Measurements from ENCODE around the gene POLE. TPM values are rescaled to one million over a fixed set of nuclear protein-coding genes. Genes with fewer than 3 reads are reported as not detected.

Gene POLE
- total RNA-seq, 1 donor from 2014 or later: 32.9 TPM

DNA sequence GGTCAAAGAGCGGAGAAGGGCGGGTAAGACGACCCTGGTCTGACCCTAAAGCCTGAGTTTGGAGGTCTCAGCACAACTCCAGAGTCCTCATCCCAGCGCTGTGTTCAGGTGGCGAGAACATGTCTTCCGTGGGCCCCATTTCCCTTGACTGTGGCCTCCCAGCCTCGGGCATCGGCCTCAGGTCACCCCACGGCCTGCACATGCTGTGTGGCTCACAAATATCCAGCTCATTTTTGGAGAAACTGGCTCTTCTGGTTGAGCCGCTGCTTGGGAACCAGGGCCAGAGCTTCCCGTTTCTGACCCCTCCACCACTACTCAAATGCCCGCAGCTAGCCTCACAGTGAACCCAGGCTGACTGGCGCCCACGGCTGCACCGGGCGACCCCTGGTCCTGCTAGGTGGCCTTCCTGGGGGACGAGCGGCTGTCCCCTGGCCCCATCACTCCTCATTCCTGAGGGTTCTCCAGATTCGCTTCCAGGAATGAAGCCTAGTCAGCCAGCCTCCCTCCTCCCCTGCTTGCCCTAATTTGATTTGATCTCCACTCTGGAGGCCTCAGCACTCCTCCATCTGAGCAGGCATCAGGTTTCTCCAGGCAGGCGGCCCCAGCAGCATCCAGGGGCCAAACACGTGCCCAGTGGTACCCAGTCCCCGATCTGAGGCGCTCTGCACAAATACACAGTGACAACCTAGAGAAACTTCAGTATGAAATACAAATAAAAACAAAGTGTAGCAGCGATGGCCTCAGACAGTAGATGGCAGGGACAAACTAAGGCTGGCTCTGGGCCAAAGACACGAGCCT is 63.9 kb downstream of the POLE start:
- Histone ChIP-seq H3K9me3 (ENCODE audit: control insufficient read depth in 3 of 3, low read length in 3 of 3) (no peaks in the 10 kb centered on the region), H3K27ac (ENCODE audit: low read depth, low read length) (no peak overlapping the region), H3K9ac (ENCODE audit: low read depth in 1 of 3, low read length in 3 of 3) (no peak overlapping the region), H3K27me3 (ENCODE audit: control insufficient read depth in 3 of 3, insufficient read depth in 3 of 3, low read length in 3 of 3) (peaks cover 9 to 18% (median 15%) of the 10 kb centered on the region in 3 donors), H3K36me3 (ENCODE audit: control insufficient read depth in 3 of 3, insufficient read depth in 3 of 3, low read length in 3 of 3) (peaks cover 15 to 18% (median 16%) of the 10 kb centered on the region in 3 donors), H3K4me1 (ENCODE audit: control insufficient read depth in 3 of 3, insufficient read depth in 3 of 3, low read length in 3 of 3) (peaks cover 3 to 14% (median 9%) of the 10 kb centered on the region in 3 donors), H3K4me3 (ENCODE audit: low read length in 3 of 3) (no peak overlapping the region)

DNA sequence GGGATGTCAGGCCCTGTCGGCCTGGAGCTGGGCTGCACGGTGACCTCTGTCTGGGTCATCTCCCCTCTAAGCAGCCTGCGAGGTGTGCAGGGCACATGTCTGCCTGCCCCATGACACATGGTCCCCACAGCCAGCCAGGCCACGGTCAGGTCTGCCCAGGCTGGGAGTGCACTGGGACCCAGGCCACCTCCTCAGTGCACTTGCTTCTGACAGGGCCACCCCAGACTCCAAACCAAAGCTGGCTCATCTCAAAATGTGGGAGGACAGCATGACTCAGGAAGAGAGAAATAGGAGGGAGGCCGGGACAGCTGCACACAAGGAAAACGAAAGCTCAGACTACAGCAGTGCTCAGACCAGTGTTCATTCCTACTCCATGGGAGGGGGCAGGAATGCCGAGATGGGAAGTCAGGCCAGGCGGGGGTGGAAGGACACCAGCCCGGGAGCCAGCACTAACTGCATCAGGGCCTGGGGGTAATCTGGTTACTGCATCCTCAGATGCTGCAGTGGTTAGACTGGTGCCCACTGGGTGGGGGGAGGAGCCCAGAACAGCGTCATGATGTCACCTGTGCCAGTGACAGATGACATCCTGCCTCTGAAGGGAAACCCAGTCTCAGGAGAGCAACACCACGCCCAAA is 64.6 kb downstream of the POLE start:
- peaks cover 0 to 2% (median 0%) of the 10 kb centered on the region in 3 donors for H3K9me3 ChIP-seq (ENCODE audit: control insufficient read depth in 3 of 3, low read length in 3 of 3)
- peaks cover 15 to 18% (median 16%) of the 10 kb centered on the region in 3 donors for H3K36me3 ChIP-seq (ENCODE audit: control insufficient read depth in 3 of 3, insufficient read depth in 3 of 3, low read length in 3 of 3)
- peaks cover 3 to 14% (median 9%) of the 10 kb centered on the region in 3 donors for H3K4me1 ChIP-seq (ENCODE audit: control insufficient read depth in 3 of 3, insufficient read depth in 3 of 3, low read length in 3 of 3)
- H3K27ac ChIP-seq (ENCODE audit: low read depth, low read length): no peak overlapping the region
- H3K4me3 ChIP-seq (ENCODE audit: low read length in 3 of 3): peak overlapping the region in 1 of 3 donors; percentile 23
- peak overlapping the region in 1 of 3 donors; percentile 25 for H3K9ac ChIP-seq (ENCODE audit: low read depth in 1 of 3, low read length in 3 of 3)
- peaks cover 16 to 25% (median 22%) of the 10 kb centered on the region in 3 donors for H3K27me3 ChIP-seq (ENCODE audit: control insufficient read depth in 3 of 3, insufficient read depth in 3 of 3, low read length in 3 of 3)

DNA sequence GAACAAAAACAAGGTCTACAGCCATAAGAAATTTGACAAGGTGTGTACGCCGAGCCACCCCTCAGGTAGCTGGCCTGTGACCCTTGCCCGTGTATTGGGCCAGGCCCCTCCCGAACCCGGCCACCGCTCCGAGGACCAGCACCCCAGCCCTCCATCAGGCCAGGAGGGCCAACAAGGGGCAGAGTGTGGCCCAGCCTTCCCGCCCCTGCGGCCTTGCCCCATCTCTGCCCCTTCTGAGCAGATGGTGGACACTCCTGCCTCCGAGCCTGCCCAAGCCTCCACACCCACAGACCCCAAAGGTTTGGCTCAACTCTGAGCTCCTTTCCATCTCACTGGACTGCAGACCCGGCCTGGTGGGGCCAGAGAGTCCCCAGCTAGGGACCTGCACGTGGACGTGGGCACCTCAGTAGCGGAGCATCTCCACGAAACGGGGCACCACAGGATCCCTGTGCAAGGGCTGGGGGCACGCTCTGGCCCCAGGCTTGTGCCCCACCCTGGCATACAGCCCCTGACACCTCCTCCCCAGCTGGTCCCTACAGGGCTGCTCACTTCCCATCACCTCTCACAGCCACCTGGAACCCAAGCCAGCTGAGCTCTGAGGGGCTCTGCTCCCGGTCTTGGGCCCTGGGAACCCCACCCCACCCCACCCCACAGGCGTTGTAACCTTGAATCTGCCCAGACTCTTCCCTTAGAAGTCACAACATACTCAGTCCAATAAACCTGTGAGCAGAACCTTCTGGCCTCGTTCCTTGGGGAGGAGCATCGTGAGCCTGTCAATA is 65.3 kb downstream of the POLE start:
- Histone ChIP-seq H3K27me3 (ENCODE audit: control insufficient read depth in 3 of 3, insufficient read depth in 3 of 3, low read length in 3 of 3) (peaks cover 23 to 31% (median 27%) of the 10 kb centered on the region in 3 donors), H3K9me3 (ENCODE audit: control insufficient read depth in 3 of 3, low read length in 3 of 3) (peaks cover under 1 to 8% (median 3%) of the 10 kb centered on the region in 3 donors), H3K27ac (ENCODE audit: low read depth, low read length) (no peak overlapping the region), H3K9ac (ENCODE audit: low read depth in 1 of 3, low read length in 3 of 3) (no peak overlapping the region), H3K4me1 (ENCODE audit: control insufficient read depth in 3 of 3, insufficient read depth in 3 of 3, low read length in 3 of 3) (peaks cover 3 to 14% (median 9%) of the 10 kb centered on the region in 3 donors), H3K4me3 (ENCODE audit: low read length in 3 of 3) (peak overlapping the region in 1 of 3 donors; percentile 23), H3K36me3 (ENCODE audit: control insufficient read depth in 3 of 3, insufficient read depth in 3 of 3, low read length in 3 of 3) (peaks cover 15 to 18% (median 16%) of the 10 kb centered on the region in 3 donors)

DNA sequence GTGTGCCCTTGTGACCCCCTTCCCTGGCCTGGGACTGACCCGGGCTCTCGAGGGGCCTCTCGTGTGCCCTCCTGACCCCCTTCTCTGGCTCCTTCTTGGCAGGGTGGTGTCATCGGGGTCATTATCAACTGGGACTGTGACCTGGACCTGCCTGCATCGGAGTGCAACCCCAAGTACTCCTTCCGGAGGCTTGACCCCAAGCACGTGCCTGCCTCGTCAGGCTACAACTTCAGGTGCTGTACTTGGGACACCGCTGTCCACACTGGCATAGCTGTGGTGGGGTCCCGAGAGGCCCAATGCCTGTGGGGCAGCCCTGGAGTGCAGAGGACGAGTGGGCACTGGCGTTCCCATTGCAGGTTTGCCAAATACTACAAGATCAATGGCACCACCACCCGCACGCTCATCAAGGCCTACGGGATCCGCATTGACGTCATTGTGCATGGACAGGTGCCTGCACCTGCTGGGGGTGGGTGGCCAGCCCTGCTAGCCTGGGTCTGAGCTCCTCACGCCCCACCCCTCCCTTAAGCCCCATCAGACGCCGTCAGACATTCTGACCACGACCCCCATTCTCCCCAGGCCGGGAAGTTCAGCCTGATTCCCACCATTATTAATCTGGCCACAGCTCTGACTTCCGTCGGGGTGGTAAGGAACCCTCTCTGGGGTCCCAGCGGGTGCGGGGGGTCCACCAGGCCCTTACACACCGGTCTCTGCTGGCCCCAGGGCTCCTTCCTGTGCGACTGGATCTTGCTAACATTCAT is 66.1 kb downstream of the POLE start:
- H3K9ac ChIP-seq (ENCODE audit: low read depth in 1 of 3, low read length in 3 of 3): no peak overlapping the region
- H3K27ac ChIP-seq (ENCODE audit: low read depth, low read length): no peak overlapping the region
- peaks cover 3 to 10% (median 3%) of the 10 kb centered on the region in 3 donors for H3K9me3 ChIP-seq (ENCODE audit: control insufficient read depth in 3 of 3, low read length in 3 of 3)
- H3K4me1 ChIP-seq (ENCODE audit: control insufficient read depth in 3 of 3, insufficient read depth in 3 of 3, low read length in 3 of 3): peaks cover 3 to 14% (median 9%) of the 10 kb centered on the region in 3 donors
- H3K36me3 ChIP-seq (ENCODE audit: control insufficient read depth in 3 of 3, insufficient read depth in 3 of 3, low read length in 3 of 3): peaks cover 15 to 17% (median 16%) of the 10 kb centered on the region in 3 donors
- H3K27me3 ChIP-seq (ENCODE audit: control insufficient read depth in 3 of 3, insufficient read depth in 3 of 3, low read length in 3 of 3): peaks cover 31 to 38% (median 35%) of the 10 kb centered on the region in 3 donors
- no peak overlapping the region for H3K4me3 ChIP-seq (ENCODE audit: low read length in 3 of 3)

DNA sequence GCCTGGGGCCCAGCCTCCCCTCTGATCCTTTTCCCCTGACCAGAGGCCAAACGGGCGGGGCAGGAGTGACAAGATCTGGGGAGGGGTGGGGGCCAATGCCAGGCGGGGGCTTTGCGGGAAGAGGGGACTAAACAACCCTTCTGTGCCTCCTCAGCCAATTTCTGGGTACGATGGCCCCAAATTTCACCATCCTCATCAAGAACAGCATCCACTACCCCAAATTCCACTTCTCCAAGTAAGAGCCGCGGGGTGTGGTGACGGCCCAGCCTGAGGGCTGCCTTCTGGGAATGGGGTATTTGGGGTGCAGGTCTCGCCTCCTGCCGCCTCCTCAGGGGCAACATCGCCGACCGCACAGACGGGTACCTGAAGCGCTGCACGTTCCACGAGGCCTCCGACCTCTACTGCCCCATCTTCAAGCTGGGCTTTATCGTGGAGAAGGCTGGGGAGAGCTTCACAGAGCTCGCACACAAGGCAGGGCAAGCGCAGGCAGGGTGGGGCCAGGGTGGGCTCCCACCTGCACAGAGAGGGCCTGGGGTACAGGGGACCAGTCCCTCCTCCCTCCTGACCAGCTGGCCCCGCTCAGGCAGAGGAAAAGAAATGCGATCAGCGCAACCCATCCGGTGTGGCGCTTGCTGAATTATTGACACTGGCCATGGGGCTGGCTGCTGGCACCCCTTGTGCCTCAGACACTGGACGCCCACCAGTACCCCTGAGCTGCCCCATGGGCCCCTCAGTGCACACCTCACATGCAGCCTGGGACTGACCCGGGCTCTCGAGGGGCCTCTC is 66.8 kb downstream of the POLE start:
- no peak overlapping the region for H3K27ac ChIP-seq (ENCODE audit: low read depth, low read length)
- no peak overlapping the region for H3K9ac ChIP-seq (ENCODE audit: low read depth in 1 of 3, low read length in 3 of 3)
- peaks cover 3 to 11% (median 5%) of the 10 kb centered on the region in 3 donors for H3K9me3 ChIP-seq (ENCODE audit: control insufficient read depth in 3 of 3, low read length in 3 of 3)
- H3K27me3 ChIP-seq (ENCODE audit: control insufficient read depth in 3 of 3, insufficient read depth in 3 of 3, low read length in 3 of 3): peaks cover 38 to 46% (median 42%) of the 10 kb centered on the region in 3 donors
- H3K4me3 ChIP-seq (ENCODE audit: low read length in 3 of 3): no peak overlapping the region
- H3K4me1 ChIP-seq (ENCODE audit: control insufficient read depth in 3 of 3, insufficient read depth in 3 of 3, low read length in 3 of 3): peaks cover 3 to 14% (median 9%) of the 10 kb centered on the region in 3 donors
- H3K36me3 ChIP-seq (ENCODE audit: control insufficient read depth in 3 of 3, insufficient read depth in 3 of 3, low read length in 3 of 3): peaks cover 7 to 10% (median 10%) of the 10 kb centered on the region in 3 donors

DNA sequence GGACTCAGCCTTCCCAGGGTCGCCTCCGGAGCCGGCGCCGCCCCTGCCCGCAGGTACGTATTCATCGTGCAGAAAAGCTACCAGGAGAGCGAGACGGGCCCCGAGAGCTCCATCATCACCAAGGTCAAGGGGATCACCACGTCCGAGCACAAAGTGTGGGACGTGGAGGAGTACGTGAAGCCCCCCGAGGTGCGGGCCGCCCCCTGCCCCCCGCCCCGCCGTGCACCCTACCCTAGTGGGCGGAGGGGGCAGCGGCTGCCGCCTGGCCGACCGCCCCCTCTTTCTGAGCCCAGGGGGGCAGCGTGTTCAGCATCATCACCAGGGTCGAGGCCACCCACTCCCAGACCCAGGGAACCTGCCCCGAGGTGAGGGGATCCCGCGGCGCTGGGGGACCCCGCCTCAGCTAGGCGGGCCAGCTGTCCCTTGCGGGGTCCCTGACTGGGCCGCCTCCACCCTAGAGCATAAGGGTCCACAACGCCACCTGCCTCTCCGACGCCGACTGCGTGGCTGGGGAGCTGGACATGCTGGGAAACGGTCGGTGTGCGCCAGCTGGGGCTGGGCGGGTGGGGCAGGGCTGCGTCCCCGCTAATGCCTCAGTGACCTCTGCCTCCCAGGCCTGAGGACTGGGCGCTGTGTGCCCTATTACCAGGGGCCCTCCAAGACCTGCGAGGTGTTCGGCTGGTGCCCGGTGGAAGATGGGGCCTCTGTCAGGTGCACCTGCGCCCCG is 67.6 kb downstream of the POLE start:
- H3K27me3 ChIP-seq (ENCODE audit: control insufficient read depth in 3 of 3, insufficient read depth in 3 of 3, low read length in 3 of 3): peaks cover 45 to 48% (median 47%) of the 10 kb centered on the region in 3 donors

DNA sequence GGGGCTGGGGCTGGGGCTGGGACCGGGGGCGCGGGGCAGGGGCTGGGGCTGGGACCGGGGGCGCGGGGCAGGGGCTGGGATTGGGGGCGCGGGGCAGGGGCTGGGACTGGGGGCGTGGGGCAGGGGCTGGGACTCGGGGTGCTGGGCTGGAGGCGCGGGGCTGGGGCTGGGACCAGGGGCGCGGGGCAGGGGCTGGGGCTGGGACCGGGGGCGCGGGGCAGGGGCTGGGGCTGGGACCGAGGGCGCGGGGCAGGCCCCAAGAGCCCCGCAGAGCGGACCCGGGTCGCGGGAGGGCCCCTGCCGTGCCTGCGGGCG is 68.1 kb downstream of the POLE start:
- no peak overlapping the region for H3K27ac ChIP-seq (ENCODE audit: low read depth, low read length)
- no peak overlapping the region for H3K4me3 ChIP-seq (ENCODE audit: low read length in 3 of 3)
- H3K9ac ChIP-seq (ENCODE audit: low read depth in 1 of 3, low read length in 3 of 3): no peak overlapping the region
- no peaks in the 10 kb centered on the region for H3K36me3 ChIP-seq (ENCODE audit: control insufficient read depth in 3 of 3, insufficient read depth in 3 of 3, low read length in 3 of 3)
- peaks cover 3 to 13% (median 7%) of the 10 kb centered on the region in 3 donors for H3K9me3 ChIP-seq (ENCODE audit: control insufficient read depth in 3 of 3, low read length in 3 of 3)
- peaks cover 45 to 48% (median 47%) of the 10 kb centered on the region in 3 donors for H3K27me3 ChIP-seq (ENCODE audit: control insufficient read depth in 3 of 3, insufficient read depth in 3 of 3, low read length in 3 of 3)
- H3K4me1 ChIP-seq (ENCODE audit: control insufficient read depth in 3 of 3, insufficient read depth in 3 of 3, low read length in 3 of 3): peaks cover 6 to 14% (median 11%) of the 10 kb centered on the region in 3 donors

More for the DNA sequence above, 67.6 kb downstream of the POLE start:
- Histone ChIP-seq H3K4me3 (ENCODE audit: low read length in 3 of 3) (no peak overlapping the region), H3K27ac (ENCODE audit: low read depth, low read length) (no peak overlapping the region), H3K9me3 (ENCODE audit: control insufficient read depth in 3 of 3, low read length in 3 of 3) (peaks cover 3 to 13% (median 7%) of the 10 kb centered on the region in 3 donors), H3K9ac (ENCODE audit: low read depth in 1 of 3, low read length in 3 of 3) (no peak overlapping the region), H3K4me1 (ENCODE audit: control insufficient read depth in 3 of 3, insufficient read depth in 3 of 3, low read length in 3 of 3) (peaks cover 6 to 14% (median 11%) of the 10 kb centered on the region in 3 donors), H3K36me3 (ENCODE audit: control insufficient read depth in 3 of 3, insufficient read depth in 3 of 3, low read length in 3 of 3) (peaks cover 0 to 3% (median 3%) of the 10 kb centered on the region in 3 donors)

DNA sequence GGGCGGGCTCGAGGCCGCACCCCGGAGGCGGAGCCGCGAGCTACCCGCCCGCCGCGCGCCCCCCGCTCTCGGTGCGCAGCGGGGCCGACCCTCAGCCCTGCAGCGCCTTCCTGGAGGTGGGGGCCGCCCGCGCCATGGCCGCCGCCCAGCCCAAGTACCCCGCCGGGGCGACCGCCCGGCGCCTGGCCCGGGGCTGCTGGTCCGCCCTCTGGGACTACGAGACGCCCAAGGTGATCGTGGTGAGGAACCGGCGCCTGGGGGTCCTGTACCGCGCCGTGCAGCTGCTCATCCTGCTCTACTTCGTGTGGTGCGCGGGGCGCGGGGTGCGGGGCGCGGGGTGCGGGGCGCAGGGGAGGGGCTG is 68.5 kb downstream of the POLE start, which contains the start of gene P2RX2:
Gene P2RX2 (plus strand): TSS at position 94 of the 361 bp plus-strand sequence. CDS start 41 bp downstream, at position 135.
- Histone ChIP-seq H3K27me3 (ENCODE audit: control insufficient read depth in 3 of 3, insufficient read depth in 3 of 3, low read length in 3 of 3) (peaks cover 45 to 48% (median 47%) of the 10 kb centered on the region in 3 donors), H3K9me3 (ENCODE audit: control insufficient read depth in 3 of 3, low read length in 3 of 3) (peaks cover 3 to 13% (median 7%) of the 10 kb centered on the region in 3 donors), H3K36me3 (ENCODE audit: control insufficient read depth in 3 of 3, insufficient read depth in 3 of 3, low read length in 3 of 3) (no peaks in the 10 kb centered on the region), H3K4me3 (ENCODE audit: low read length in 3 of 3) (no peak within 1 kb of the TSS), H3K27ac (ENCODE audit: low read depth, low read length) (no peak within 1 kb of the TSS), H3K4me1 (ENCODE audit: control insufficient read depth in 3 of 3, insufficient read depth in 3 of 3, low read length in 3 of 3) (peaks cover 6 to 14% (median 11%) of the 10 kb centered on the region in 3 donors), H3K9ac (ENCODE audit: low read depth in 1 of 3, low read length in 3 of 3) (no peak within 1 kb of the TSS)

Data from skeletal muscle tissue (tissue), 4 donors.